GM21515 (cell line): Measurements from ENCODE around the gene CCND1.

ENCODE experiments used
- ATAC-seq: cut with Tn5 transposase; IDR thresholded peaks from one replicate; pipeline ENCODE4 v1.9.1; 2021; ENCODE audit not compliant: unreplicated experiment

Gene CCND1

GRCh38 chr11:69664103-69664775 is 23.3 kb downstream of the CCND1 start:
- ATAC-seq: no peak

GRCh38 chr11:69664901-69665300 is 23.9 kb downstream of the CCND1 start:
- no peak for ATAC-seq

- ATAC-seq: no peak
These were observed 24.7 kb downstream of the CCND1 start for GRCh38 chr11:69665669-69666068.

GRCh38 chr11:69666261-69666660 is 25.3 kb downstream of the CCND1 start:
- ATAC-seq: no peak

- no peak for ATAC-seq
These were observed 26.0 kb downstream of the CCND1 start for GRCh38 chr11:69666752-69667536.

GRCh38 chr11:69667619-69668604 is 27.0 kb downstream of the CCND1 start:
- ATAC-seq: no peak

GRCh38 chr11:69669486-69669885 is 28.5 kb downstream of the CCND1 start:
- ATAC-seq: no peak

GRCh38 chr11:69670158-69670845 is 29.3 kb downstream of the CCND1 start:
- no peak for ATAC-seq

GRCh38 chr11:69671734-69672465 is 30.9 kb downstream of the CCND1 start:
- ATAC-seq: no peak

GRCh38 chr11:69674267-69674885 is 33.4 kb downstream of the CCND1 start:
- no peak for ATAC-seq

- peak; percentile 85 for ATAC-seq
These were observed 34.1 kb downstream of the CCND1 start, which contains the start of gene LTO1 for GRCh38 chr11:69674886-69675714. TSS of gene LTO1 (minus strand) at chr11:69675353. CDS start at chr11:69675239, 114 bp downstream.

- ATAC-seq: no peak
These were observed 36.8 kb downstream of the CCND1 start for GRCh38 chr11:69677749-69678148.

GRCh38 chr11:69680688-69681087 is 39.7 kb downstream of the CCND1 start:
- ATAC-seq: no peak

- no peak for ATAC-seq
These were observed 41.3 kb downstream of the CCND1 start for GRCh38 chr11:69682221-69682620.

GRCh38 chr11:69682681-69683326 is 41.8 kb downstream of the CCND1 start:
- ATAC-seq: no peak

- ATAC-seq: no peak
These were observed 42.9 kb downstream of the CCND1 start for GRCh38 chr11:69683764-69684333.

- ATAC-seq: no peak
These were observed 43.7 kb downstream of the CCND1 start for GRCh38 chr11:69684651-69685050.

- no peak for ATAC-seq
These were observed 44.4 kb downstream of the CCND1 start for GRCh38 chr11:69685348-69685747.
